AG09319 (cell line): ENCODE results near the gene CAV1.

Source experiments
- DNase-seq: peaks from one replicate; pipeline ENCODE4 v3.0.0-alpha.2; 2010; ENCODE audit warnings: low read depth; ENCODE audit errors: extremely low read depth
- TF ChIP-seq, protein P1 (sequence below): IDR thresholded peaks from 2 replicates; pipeline ENCODE4 v1.5.1; 2011; ENCODE audit warnings: low read depth, mild to moderate bottlenecking, inconsistent platforms, low read length, moderate library complexity

The CAV1 gene

DNA sequence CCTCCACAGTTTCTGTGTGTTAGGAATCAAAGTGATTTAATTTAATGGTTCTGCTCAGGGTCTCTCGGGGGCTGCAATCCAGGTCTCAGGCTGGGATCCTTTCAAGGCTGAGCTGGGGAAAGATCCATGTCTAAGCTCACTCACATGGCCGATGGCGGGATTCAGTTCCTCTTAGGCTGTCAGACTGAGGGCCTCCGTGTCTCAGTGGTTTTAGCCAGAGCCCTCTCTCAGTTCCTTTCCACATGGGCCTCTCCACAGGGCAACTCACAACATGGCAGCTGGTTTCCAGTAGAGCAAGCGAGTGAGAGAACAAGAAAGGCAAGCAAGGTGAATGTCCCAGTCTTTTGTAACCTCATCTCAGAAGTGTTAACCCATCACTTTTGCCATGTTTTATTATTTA, 26.9 kb downstream of the CAV1 start:
- DNase-seq = no peak
- TF ChIP-seq, protein P1, sequence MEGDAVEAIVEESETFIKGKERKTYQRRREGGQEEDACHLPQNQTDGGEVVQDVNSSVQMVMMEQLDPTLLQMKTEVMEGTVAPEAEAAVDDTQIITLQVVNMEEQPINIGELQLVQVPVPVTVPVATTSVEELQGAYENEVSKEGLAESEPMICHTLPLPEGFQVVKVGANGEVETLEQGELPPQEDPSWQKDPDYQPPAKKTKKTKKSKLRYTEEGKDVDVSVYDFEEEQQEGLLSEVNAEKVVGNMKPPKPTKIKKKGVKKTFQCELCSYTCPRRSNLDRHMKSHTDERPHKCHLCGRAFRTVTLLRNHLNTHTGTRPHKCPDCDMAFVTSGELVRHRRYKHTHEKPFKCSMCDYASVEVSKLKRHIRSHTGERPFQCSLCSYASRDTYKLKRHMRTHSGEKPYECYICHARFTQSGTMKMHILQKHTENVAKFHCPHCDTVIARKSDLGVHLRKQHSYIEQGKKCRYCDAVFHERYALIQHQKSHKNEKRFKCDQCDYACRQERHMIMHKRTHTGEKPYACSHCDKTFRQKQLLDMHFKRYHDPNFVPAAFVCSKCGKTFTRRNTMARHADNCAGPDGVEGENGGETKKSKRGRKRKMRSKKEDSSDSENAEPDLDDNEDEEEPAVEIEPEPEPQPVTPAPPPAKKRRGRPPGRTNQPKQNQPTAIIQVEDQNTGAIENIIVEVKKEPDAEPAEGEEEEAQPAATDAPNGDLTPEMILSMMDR = no peak

DNA sequence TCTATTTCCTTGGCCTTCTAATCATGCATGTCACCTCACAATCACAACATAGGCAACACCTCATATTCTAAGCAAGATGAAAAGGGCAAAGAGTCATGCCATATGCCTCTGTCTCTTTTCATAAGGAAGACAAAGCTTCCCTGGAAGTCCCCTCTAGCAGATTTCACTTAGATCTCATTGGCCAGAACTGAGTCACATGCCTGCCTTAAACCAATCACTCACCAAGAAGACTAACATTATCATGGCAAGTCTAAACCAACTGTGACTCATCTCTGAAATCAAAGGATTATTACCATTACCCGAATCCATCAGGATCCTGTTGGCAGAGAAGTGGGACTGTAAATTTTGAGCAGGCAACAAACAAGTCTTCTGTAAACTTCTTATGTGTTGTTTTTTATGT, 27.8 kb downstream of the CAV1 start:
- no peak for DNase-seq
- TF ChIP-seq, protein P1 = no peak

DNA sequence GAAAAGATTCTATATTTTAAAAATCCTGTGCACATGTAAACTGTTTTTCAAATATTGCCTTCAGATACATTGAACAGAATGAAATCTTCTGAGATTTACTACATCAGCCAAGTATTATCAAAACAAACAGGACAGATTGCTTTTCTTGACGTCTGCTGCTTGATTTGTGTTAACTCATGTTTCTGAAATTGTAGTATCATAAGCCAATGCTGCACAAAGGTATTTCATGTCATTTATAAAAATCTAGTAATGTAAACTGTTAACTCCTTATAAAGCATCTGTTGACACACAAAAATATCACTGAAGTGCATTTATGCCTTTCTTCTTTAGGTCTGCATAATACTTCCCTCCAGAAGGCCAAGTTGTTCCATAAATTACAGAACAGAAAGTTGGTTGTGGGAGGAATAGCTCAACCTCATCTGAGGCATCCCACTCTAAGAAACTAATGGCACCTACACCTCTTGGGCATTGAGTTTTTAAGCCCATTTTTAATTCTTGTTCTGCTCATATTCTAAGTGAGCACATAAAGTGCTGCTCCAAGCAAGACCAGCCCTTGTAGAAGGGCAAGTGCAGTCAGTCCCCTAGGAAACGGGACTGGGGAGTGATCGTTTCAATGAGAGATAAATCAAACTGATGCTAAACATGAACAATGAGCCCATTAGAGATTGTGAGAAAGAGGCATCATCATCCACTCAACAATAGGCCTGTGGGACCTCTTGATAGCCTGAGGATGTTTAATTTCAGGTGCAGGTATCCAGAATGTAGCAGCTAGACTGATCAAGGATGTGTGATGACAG, 28.5 kb downstream of the CAV1 start:
- TF ChIP-seq, protein P1 = no peak
- no peak for DNase-seq

DNA sequence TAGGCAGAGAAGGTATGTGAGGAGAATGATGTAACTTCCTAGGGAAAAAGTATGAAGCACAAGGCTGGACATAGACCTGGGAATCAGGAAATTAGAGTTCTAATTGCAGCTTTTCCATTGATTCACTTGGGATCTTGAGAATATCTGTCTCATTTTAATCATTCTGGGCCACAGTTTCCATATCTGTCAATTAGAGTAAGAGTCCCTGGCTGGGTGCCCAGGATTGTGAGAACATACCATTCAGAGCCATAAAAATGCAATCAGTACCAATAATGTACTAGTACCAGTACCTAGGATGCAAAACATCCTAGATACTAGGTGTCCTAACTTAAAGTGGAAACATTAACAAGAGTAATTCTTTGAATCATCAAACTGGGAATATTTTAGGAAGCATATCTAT, 29.6 kb downstream of the CAV1 start:
- DNase-seq = no peak
- TF ChIP-seq, protein P1 = no peak

DNA sequence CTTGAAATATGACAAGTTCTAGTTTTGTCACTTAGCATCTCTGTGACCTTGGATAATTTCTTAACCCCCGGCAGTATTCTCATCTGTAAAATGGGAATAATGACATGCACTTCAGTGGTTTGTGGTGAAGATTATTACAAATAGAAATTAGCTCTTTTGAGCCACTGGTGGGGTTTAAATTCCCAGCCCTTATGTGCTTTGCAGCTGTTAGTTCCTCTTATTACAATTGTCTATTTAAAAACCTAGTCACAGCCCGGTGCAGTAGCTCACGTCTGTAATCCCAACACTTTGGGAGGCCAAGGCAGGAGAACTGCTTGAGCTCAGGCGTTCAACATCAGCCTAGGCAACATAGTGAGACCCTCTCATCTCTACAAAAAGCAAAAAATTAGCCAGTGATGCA, 30.1 kb downstream of the CAV1 start:
- TF ChIP-seq, protein P1 = no peak
- no peak for DNase-seq

DNA sequence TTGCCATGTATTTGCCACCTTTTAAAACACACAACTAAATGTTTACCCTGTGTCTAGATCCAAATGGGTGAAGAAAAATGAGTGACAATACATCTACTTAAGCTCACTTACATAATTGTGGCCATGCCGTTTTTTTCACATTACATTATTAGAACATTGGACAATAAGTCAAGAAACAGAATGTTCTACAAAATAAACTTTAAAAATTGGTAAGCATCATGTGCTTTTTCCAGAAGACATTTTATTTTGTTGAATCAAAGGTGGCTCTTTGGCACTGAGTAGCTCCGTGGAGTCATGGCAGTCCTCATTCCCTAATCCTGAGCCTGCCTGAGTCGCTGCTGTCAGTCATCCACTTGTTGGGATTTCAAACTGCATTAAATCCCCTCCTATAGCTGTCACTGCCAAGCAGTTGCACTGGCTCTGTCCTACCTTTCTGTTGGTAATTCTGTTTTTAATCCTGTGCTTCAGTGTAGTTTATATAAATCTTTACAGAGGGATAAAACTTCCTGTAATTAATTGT, 32.3 kb downstream of the CAV1 start:
- TF ChIP-seq, protein P1 = no peak
- DNase-seq = no peak

DNA sequence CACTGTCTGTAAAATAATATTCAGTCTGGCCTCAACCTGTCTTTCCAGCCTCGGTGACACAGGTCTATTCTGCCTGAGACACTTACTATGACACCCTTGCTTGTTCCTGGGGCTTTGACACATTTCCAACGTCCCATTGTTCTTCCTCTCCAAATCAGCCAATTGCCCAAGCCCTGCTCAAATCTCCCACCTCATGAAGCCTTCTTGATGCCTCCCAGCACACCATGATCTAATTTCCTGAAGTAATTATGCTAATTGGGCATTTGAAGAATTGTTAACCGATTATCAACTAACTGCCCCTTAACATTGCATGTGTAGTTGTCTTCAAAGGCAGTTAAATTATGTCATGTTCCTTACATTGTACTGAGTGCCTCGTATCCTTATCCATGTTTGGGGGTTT, 33.1 kb downstream of the CAV1 start:
- no peak for DNase-seq
- TF ChIP-seq, protein P1 = no peak
